CD4-positive, alpha-beta T cell treated with Interleukin-10 for 1 hour (primary cell): ENCODE data around the gene ACE.

Source experiments
- DNase-seq: peaks from one replicate; pipeline ENCODE4 v3.0.0-alpha.2; 2020

ACE gene

DNA sequence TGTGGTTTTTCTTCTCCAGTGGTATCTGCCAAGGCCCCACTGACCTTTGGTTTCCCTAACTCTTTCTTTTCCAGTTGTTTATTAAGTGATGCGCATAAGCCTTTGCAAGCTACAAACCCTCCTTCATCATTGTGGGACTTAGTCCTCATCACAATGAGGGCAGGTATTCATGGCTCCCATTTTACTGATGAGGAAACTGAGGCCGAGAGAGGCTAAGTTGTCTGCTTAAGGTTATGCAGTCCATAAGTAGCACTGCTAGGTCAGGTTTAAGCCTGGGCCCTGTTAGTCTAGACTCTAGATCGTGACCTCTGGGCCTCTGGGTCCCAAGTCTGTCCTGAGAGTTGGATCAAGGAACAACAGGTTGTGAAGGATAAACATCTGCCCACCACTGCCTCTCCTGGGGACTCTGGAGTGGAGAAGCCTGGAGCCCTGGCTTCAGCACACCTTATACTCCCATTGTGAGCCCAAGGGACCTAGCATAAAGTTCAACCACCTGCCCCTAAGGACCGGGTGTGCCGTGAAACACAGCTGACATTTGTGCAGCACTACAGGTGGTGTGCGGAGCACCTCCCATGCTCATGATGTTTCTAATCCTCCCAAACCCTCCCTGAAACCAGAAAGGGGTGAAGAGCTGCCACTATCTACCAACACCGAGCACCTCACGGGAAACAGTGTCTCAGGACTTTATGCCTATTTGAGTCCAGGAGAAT, 41.1 kb downstream of the ACE start:
- no peak for DNase-seq

DNA sequence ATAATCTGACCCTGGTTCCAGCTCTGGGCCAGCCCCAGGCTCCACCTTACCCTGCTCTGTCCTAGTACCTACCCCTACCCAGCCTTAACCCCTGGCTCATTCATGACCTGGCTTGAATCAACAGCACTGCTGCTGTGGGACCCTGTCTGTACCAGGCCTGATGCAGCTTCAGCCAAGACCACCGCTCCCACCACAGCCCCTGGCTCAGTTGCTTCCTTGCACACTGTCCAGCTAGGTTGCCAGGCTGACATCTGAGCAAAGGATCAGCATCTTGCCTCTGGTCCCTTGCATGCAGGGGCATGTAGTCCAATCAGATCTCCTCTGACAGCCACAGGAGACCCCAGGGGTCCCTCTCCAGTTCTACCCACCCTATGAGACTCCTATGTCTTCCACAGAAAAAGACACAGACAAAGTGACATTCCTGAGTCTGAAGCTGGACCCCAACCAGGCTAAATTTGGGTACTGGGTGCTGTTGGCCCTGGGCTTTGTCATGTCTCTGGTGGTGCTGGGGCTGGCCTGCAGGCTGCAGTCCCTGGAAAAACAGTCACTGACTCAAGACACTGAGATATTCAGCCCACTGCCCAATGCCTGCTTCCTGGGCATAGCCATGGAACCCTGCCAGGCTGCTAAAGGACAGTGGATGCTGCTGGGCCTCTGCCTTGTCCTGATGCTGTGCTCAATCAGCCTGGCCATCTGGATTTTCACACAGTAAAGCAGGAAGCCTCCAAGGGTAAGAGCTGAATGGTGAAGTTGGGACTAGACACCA, 42.4 kb downstream of the ACE start:
- DNase-seq: no peak

DNA sequence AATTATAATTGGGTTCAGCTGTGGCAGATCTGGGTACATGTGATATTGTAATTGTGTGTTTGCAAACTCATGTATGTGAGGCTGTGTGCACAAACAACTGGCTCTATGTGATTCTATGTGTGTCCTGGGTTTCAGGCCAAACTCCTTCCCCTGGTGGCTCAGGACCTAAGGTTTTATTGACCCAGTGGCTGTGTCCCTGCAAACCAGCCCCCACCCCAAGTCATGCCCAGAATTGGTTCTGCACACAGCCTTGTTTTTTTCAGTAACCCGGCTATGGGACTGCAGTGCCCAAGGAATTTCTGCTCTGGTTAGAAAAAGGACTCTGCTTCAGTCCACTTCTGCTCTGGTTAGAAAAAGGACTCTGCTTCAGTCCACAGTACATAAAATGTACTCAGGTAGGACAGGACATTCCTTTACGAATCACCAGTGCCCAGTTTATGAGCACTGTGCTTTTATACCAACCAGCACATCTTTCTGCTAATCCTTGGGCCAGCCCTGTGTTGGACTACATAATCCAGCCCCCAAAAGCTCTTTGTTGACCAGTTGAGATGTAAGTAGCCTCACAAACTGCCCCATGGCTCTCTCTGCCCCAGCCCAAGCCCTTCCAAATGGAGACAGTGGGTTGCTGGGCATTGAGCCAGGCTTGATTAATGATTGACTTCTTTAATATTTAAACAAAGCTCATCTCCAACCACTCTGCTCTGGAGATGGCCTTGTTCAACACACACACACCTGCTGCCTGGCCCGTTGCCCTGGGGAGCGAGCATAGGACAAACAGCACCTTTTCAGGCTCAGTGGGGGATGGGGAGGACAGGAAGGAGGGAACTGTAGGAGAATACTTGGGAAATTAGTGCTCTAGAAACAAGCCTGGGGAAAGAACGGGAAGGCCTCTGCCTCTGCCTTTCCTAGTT, 43.4 kb downstream of the ACE start:
- DNase-seq: no peak

DNA sequence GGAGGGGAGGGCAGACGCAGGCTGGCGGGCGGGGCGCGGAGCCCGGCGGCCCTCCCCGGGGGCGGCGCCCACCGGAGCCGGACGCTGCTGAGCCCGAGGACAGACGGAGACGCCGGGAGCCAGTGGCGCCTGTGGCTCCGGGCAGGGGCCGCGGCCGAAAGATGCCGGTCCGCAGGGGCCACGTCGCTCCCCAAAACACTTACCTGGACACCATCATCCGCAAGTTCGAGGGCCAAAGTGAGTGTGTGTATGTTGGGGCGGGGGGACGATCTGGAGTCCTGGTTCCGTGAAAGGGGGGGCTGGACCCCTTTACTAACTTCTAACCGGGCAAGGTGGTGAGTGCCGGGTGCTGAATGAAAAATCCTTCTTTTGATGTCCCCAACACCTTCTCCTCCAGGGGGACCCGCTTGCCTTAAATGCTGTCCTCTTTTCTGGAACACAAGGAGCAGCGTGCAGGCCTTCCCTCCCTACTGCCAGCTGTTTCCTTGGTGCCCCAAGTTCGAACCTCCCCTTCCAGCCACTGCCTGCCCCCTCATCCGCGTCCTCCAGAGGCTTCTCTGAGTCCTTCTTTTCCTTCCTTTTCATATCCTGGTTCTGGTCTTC, 46.5 kb downstream of the ACE start, which contains the start of gene KCNH6:
TSS of gene KCNH6 (plus strand) at position 106 of the 603 bp plus-strand sequence. CDS start at position 162, 56 bp downstream.
- DNase-seq: no peak

DNA sequence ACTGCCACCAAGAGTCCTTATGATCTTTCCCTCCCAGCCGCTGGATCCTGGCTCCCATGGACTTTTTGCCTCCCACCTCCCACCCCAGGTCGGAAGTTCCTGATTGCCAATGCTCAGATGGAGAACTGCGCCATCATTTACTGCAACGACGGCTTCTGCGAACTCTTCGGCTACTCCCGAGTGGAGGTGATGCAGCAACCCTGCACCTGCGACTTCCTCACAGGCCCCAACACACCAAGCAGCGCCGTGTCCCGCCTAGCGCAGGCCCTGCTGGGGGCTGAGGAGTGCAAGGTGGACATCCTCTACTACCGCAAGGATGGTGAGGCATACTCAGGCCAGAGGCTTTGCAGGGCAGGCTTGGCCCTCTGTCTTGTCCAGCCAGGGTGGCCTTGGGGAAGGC, 47.2 kb downstream of the ACE start:
- DNase-seq: no peak

DNA sequence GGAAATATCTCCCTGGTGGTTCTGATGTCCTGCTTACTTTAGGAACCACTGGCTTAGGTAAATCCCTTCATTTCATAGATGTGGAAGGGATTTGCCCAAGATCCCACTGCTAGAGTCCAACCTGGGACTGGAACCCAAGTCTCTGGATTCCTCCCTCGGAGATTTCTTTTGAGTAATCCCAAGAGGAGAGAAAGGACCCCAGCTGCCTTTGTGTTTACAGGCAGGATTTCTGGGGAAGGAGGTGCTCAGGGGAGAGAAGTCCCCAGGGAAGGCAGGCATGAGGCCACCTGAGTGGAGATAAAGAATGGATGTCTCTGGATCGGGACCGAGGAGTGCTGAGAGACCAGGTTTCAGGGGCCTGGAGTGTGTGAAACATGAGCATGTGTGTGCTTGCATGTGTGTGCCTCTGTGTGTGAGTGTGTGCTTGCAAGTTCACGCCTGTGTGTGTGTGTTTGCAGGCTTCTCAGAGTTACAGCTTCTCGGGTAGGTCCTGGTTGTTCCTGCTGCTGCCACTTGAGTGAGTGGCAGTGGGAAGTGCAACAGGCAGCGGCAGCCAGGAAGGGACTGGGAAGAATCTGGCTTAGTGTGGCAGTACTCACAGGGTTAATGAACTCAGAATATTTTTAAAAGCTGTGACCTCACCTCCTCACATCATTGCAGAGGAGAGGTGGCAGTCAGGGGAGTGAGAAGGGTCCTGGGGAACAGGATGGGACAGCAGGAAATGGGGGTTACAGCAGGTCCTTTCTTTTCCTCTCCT, 48.5 kb downstream of the ACE start:
- DNase-seq: no peak

DNA sequence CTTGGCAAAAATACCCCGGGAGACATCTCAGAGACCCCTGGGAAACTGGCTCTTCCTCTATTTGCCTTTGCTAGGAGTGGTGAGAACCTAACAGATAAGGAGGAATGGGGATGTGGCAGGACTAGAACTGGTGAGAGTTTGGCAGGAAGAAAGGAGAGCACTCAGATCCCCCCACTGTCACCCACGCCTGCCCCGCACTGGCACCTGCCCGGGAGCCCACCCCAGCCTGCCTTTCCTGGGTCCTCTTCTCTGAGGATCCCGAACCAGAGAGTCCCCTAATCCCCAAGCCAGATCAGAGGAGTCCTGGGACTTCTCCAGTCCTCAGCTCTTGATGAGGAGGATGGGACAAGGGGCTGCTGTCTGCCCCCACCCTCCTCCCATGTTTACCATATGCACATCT, 50.0 kb downstream of the ACE start:
- DNase-seq: no peak

DNA sequence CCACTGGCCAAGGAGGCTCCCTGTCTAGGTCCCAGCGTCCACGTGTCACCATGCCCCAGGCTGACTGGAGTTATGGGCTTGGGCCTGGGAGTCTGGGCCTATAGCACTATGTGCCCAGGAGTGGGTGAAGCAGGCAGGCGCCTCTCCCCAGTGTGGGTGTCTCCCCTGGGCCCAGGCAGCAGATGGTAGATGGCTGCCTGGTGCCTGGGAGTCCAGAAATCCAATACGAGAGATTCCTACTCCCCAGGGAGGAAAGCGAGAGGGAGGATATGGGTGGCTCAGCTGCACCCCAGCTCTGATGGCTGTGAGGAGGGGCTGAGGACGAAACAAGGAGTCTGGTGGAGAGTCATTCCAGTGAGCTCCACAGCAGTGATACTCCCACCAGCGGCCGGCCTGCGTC, 51.3 kb downstream of the ACE start:
- no peak for DNase-seq

DNA sequence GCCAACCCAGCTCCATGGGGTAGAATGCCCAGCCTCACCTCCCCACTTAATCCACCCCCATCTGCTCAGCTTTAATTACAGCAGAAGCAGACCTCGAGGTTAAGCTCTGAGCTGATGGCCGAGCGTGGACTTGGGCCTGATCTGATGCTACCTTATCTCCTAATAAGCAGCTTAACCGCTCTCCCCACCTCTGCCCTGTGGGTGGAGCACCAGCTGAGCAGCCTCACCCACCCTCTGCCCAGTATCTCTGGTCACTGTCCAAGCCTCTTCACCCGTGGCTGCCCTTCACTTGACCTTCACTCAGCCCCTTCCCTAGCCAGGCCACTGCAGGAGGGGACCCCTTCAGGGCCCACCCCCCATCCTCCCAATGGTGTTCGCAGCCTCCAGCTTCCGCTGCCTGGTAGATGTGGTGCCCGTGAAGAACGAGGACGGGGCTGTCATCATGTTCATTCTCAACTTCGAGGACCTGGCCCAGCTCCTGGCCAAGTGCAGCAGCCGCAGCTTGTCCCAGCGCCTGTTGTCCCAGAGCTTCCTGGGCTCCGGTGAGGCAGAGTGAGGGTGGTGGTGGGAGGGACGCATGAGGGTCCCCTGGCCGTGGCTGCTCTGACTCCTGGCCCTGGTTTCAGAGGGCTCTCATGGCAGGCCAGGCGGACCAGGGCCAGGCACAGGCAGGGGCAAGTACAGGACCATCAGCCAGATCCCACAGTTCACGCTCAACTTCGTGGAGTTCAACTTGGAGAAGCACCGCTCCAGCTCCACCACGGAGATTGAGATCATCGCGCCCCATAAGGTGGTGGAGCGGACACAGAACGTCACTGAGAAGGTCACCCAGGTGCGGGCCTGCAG, 53.1 kb downstream of the ACE start:
- no peak for DNase-seq

DNA sequence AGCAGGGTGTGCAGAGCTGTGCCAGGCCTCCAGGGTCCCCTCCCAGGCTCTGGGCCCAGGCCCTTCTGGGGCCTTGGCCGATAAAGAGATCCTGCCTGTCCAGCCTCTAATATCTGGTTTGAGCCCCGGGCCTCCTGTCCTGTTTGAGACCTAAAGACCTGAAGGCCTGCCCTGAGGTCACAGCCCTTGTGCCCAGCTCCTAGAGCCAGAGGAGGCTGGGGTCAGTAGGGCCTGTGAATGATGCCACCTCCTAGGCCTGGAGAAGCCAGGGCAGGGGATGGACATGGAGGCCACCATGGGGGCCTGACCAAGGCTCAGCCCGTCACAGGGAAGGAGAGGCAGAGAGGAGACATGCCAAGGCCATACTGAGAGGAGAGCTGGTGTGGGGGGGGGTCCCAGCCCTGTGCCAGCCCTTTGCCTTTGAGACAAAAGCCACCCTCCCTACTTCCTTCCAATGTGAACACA, 53.7 kb downstream of the ACE start:
- DNase-seq: no peak

DNA sequence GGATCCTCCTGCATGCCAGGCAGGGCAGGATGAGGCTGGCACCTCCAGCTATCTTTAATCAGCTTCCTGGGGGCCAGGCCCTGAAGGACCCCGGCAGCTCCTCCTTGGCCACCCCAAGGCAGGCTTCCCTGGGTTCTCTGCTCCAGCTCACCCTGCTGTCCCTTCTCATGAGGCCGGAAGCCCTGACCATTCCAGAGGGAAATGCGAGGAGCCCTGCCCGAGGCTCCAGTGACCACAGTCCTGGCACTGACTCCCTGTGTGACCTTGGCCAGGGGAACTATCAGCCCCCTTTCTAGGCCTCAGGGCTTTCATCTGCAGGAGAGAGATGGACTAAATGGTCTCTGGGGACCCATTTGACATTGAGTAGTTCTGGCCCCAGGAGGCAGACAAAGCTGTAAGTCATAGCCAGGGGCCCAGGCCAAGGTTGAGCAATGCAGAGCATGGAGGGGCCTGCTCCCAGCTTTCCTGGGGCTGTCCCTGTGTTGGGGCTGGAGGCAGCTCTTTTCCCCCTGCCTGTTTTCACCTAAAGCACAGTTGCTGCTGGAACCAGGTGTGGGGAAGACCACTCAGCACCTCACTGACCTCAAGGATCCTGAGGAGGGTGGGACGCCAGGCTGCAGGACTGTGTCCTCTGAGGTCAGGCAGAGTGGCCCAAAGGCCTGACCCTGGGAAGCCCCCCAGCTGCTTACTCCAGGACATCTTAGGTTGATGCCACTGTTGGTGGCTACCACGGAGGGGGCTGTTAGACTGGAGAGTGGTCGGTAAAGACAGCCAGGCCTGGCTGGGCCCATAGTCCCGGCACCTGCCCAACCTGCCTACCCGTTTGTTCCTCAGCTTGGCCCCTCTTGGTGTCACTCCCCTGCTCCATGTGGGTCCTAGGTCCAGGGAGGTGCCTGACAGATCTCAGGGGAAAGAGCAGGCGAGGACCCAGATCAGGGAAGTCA, 54.4 kb downstream of the ACE start:
- no peak for DNase-seq

DNA sequence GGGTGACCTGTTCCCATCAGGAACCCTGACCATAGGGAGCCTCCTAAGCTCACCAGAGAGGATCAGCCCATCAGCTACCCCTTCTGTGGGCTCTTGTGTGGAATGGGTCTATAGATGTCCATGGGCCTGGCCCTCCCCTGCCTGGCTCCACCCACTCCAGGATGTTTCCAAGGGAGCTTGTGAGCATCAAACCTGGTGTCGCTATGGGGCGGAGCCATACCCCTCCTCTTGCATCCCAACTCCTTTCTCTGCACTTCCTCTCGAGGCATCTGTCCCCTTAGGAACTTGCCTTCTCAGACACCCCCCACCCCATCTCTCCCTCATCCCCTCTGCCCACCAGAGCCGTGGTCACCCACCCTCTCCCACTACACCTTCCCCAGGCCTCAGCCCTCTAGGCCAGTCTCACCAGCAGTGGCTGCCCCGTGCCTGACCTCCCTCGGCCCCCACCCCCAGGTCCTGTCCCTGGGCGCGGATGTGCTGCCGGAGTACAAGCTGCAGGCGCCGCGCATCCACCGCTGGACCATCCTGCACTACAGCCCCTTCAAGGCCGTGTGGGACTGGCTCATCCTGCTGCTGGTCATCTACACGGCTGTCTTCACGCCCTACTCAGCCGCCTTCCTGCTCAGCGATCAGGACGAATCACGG, 56.7 kb downstream of the ACE start:
- DNase-seq: no peak

DNA sequence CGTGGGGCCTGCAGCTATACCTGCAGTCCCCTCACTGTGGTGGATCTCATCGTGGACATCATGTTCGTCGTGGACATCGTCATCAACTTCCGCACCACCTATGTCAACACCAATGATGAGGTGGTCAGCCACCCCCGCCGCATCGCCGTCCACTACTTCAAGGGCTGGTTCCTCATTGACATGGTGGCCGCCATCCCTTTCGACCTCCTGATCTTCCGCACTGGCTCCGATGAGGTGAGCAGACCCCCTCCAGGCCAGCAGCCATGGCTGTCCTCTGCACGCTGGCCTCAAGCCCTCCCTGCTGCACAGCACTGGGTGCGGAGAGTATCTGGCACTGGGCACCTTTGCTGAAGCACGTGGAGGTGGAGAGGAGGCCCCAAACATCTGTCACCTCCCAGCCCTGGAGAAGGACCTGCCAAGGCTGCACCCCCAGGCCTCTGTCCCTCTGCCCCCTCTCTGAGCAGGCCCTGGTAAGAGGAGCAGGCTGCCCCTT, 57.3 kb downstream of the ACE start:
- no peak for DNase-seq

DNA sequence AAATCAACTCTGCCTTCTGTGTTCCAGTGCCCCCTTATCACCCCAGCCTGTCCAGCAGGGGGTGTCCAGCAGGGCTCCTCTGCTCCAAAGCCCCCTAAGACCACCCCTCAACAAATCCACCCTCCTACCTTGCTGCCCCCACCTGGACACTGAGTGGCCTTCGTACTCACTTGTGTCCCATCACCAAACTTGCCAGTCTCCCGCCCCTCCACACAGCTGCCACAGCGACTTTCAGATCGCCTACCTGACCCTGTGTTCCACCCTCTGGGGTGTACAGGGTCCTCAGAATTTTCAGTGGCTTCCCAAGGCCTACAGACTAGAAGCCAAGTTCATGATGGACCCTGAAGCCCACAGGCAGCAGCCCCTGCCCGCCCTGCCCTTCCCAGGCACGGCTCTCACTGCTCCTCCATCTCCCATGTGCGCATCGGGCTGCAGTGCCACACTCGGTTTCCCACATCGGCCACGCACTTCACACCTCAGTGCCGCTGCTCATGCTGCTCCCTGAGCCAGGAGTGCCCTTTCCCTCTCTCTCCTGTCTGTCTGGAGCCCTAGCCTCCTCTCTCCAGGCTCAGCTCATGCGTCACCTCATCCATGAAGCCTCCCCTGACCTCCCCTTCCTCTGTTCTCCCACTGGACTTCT, 58.1 kb downstream of the ACE start:
- no peak for DNase-seq

DNA sequence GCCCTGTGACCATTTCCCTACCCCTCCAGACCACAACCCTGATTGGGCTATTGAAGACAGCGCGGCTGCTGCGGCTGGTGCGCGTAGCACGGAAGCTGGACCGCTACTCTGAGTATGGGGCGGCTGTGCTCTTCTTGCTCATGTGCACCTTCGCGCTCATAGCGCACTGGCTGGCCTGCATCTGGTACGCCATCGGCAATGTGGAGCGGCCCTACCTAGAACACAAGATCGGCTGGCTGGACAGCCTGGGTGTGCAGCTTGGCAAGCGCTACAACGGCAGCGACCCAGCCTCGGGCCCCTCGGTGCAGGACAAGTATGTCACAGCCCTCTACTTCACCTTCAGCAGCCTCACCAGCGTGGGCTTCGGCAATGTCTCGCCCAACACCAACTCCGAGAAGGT, 58.8 kb downstream of the ACE start:
- DNase-seq: no peak

DNA sequence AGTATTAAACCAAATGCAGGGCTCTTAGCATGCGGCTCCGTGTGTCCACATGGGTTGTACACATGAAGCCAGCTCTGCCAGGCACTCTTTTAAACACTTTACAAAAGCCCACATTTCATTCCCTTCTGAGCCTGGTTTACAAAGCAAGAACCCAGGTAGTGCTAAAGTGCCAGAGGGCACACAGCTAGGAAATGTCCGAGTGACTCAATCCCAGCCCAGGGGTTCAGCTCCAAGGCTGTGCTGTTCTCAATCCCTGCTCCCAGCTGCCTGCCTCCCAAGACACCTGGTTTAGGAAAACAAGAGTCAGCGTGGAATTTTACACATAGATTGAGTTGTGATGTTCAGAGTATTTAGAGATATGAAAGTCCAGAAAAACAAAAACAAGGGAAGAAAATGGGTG, 60.1 kb downstream of the ACE start:
- no peak for DNase-seq

DNA sequence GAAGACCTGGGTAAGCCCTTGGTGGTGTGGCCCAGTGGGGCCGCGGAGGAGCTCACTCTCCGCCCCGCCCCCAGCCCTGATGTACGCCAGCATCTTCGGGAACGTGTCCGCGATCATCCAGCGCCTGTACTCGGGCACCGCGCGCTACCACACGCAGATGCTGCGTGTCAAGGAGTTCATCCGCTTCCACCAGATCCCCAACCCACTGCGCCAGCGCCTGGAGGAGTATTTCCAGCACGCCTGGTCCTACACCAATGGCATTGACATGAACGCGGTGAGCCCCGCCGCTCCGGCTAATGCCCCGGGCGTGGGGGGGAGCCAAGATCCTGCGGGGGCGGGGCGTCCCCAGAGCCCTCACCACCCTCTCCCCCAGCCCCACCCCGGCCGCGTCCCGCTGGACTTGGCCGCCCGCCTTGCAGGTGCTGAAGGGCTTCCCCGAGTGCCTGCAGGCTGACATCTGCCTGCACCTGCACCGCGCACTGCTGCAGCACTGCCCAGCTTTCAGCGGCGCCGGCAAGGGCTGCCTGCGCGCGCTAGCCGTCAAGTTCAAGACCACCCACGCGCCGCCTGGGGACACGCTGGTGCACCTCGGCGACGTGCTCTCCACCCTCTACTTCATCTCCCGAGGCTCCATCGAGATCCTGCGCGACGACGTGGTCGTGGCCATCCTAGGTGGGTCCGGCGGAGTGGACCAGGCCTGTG, 61.3 kb downstream of the ACE start:
- DNase-seq: no peak
